Muscle layer of colon (tissue), 2 donors: ENCODE data around the gene HES2.
"Not testable (repeated sequence)": the region's sequence is repeated elsewhere in the genome, so short reads cannot be mapped to it uniquely, and the experiment has no call there.

Experiments used
- H3K27ac ChIP-seq: one replicate; pipeline ENCODE4 v1.7.0; 2013; ENCODE audit warnings: low read depth, mild to moderate bottlenecking, low read length, moderate library complexity
- H3K27me3 ChIP-seq, 2 donors: one replicate each; pipeline ENCODE4 v1.7.0; 2013; ENCODE audit warnings: low read length in 2 of 2, mild to moderate bottlenecking in 2 of 2; ENCODE audit not compliant: insufficient read depth in 2 of 2, control insufficient read depth in 1 of 2
- H3K36me3 ChIP-seq: one replicate; pipeline ENCODE4 v1.7.0; 2013; ENCODE audit warnings: mild to moderate bottlenecking, low read length; ENCODE audit not compliant: insufficient read depth
- H3K4me1 ChIP-seq: one replicate; pipeline ENCODE4 v1.7.0; 2013; ENCODE audit warnings: mild to moderate bottlenecking, low read length; ENCODE audit not compliant: insufficient read depth
- H3K4me3 ChIP-seq, 2 donors: one replicate each; pipeline ENCODE4 v1.7.0; 2013; ENCODE audit warnings: low read length in 2 of 2, low read depth in 1 of 2, mild to moderate bottlenecking in 1 of 2, moderate library complexity in 1 of 2
- H3K9ac ChIP-seq: one replicate; pipeline ENCODE4 v1.7.0; 2013; ENCODE audit warnings: low read length
- H3K9me3 ChIP-seq: one replicate; pipeline ENCODE4 v1.7.0; 2013; ENCODE audit warnings: mild to moderate bottlenecking, low read length
- donor health status: abdominal sarcoma.
- donor health status: Adenocarcinoma of cecum.

The HES2 gene

GRCh38 chr1:6462412-6463119 is 42.8 kb upstream of the HES2 start:
- Histone ChIP-seq H3K4me1 (peaks cover 7% of the 10 kb centered on the region), H3K27me3 (peaks cover 10 to 50% of the 10 kb centered on the region in 2 donors), H3K36me3 (no peaks in the 10 kb centered on the region), H3K9ac (no peak overlapping the region), H3K9me3 (no peaks in the 10 kb centered on the region), H3K4me3 (no peak overlapping the region), H3K27ac (no peak overlapping the region)

- Histone ChIP-seq H3K27ac (no peak overlapping the region), H3K4me1 (peaks cover 7% of the 10 kb centered on the region), H3K9ac (no peak overlapping the region), H3K36me3 (no peaks in the 10 kb centered on the region), H3K4me3 (no peak overlapping the region), H3K9me3 (no peaks in the 10 kb centered on the region), H3K27me3 (peaks cover 10 to 48% of the 10 kb centered on the region in 2 donors)
Observed at GRCh38 chr1:6461538-6462411, 42.1 kb upstream of the HES2 start.

- Histone ChIP-seq H3K9me3 (no peaks in the 10 kb centered on the region), H3K4me3 (peak overlapping the region in 1 of 2 donors; percentile 38), H3K27me3 (peaks cover 10 to 47% of the 10 kb centered on the region in 2 donors), H3K4me1 (peaks cover 7% of the 10 kb centered on the region), H3K36me3 (no peaks in the 10 kb centered on the region), H3K27ac (no peak overlapping the region), H3K9ac (no peak overlapping the region)
Observed at GRCh38 chr1:6461051-6461530, 41.4 kb upstream of the HES2 start.

GRCh38 chr1:6460301-6461050 is 40.8 kb upstream of the HES2 start:
- Histone ChIP-seq H3K27ac (no peak overlapping the region), H3K4me3 (peak overlapping the region in 1 of 2 donors; percentile 38), H3K9me3 (no peaks in the 10 kb centered on the region), H3K4me1 (peaks cover 7% of the 10 kb centered on the region), H3K36me3 (no peaks in the 10 kb centered on the region), H3K27me3 (peaks cover 10 to 43% of the 10 kb centered on the region in 2 donors), H3K9ac (no peak overlapping the region)

GRCh38 chr1:6459850-6460265 is 40.1 kb upstream of the HES2 start:
- peaks cover 7% of the 10 kb centered on the region for H3K4me1 ChIP-seq
- H3K9ac ChIP-seq, result no peak overlapping the region
- peaks cover 10 to 44% of the 10 kb centered on the region in 2 donors for H3K27me3 ChIP-seq
- no peaks in the 10 kb centered on the region for H3K36me3 ChIP-seq
- H3K4me3 ChIP-seq, result no peak overlapping the region
- no peaks in the 10 kb centered on the region for H3K9me3 ChIP-seq
- no peak overlapping the region for H3K27ac ChIP-seq

- Histone ChIP-seq H3K4me3 (no peak overlapping the region), H3K9ac (no peak overlapping the region), H3K27me3 (peaks cover 10 to 40% of the 10 kb centered on the region in 2 donors), H3K9me3 (no peaks in the 10 kb centered on the region), H3K4me1 (peaks cover 7% of the 10 kb centered on the region), H3K36me3 (no peaks in the 10 kb centered on the region), H3K27ac (no peak overlapping the region)
Observed at GRCh38 chr1:6456800-6457466, 37.2 kb upstream of the HES2 start.

GRCh38 chr1:6455752-6456520 is 36.2 kb upstream of the HES2 start:
- not testable (repeated sequence) for H3K36me3 ChIP-seq, H3K4me1 ChIP-seq, H3K9ac ChIP-seq, H3K4me3 ChIP-seq, H3K9me3 ChIP-seq, H3K27ac ChIP-seq
- H3K27me3 ChIP-seq, result peaks cover 8 to 40% of the 10 kb centered on the region in 2 donors

- Histone ChIP-seq H3K4me3 (no peak overlapping the region), H3K9ac (no peak overlapping the region), H3K9me3 (no peaks in the 10 kb centered on the region), H3K4me1 (no peaks in the 10 kb centered on the region), H3K27ac (no peak overlapping the region), H3K27me3 (peaks cover 2 to 40% of the 10 kb centered on the region in 2 donors), H3K36me3 (no peaks in the 10 kb centered on the region)
Observed at GRCh38 chr1:6454856-6455751, 35.4 kb upstream of the HES2 start.

GRCh38 chr1:6453895-6454855 is 34.5 kb upstream of the HES2 start:
- not testable (repeated sequence) for H3K4me3 ChIP-seq, H3K9ac ChIP-seq, H3K36me3 ChIP-seq, H3K9me3 ChIP-seq, H3K4me1 ChIP-seq, H3K27ac ChIP-seq
- peaks cover 12 to 43% of the 10 kb centered on the region in 2 donors for H3K27me3 ChIP-seq
